Non-pigmented ciliary epithelial cell (primary cell): ENCODE results near the gene ENGASE.
"Not testable (repeated sequence)": the region's sequence is repeated elsewhere in the genome, so short reads cannot be mapped to it uniquely, and the experiment has no call there.

Experiments used
- DNase-seq: peaks from one replicate; pipeline ENCODE4 v3.0.0-alpha.2; 2010; ENCODE audit warnings: low read depth

Gene ENGASE

DNA sequence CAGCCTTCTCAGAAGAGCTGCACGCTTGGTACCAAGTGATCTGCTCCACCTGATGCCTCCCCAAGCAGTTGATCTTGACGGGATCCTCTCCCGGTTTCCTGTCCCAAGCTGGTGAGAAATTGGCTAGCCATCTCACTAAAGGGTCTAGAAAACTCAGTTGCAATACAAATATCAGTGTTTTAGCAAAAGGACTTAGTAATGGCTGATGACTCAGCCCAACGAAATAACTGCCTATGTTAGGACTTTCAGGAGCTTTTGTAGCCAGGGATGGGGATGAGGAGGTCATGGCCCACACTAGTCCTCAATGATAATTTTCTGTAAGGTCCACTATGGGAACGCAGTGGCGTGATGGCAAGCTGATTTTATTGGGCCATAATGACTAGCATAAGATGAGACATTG, 23.3 kb upstream of the ENGASE start:
- DNase-seq = no peak

DNA sequence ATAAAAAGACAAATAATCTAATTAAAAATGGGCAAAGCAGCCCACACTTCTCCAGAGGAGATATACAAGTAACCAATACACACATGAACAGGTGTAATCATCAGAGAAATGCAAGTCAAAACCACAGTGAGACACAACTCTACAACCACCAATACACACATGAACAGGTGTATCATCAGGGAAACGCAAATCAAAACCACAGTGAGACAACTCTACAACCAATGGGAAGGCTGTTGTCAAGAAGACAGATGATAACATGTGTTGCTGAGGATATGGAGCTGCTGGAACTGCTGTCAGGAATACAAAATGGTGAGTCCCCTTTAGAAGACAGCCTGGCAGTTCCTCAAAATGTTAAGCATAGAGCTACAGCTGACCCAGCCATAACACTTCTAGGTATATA, 22.5 kb upstream of the ENGASE start:
- DNase-seq = no peak

DNA sequence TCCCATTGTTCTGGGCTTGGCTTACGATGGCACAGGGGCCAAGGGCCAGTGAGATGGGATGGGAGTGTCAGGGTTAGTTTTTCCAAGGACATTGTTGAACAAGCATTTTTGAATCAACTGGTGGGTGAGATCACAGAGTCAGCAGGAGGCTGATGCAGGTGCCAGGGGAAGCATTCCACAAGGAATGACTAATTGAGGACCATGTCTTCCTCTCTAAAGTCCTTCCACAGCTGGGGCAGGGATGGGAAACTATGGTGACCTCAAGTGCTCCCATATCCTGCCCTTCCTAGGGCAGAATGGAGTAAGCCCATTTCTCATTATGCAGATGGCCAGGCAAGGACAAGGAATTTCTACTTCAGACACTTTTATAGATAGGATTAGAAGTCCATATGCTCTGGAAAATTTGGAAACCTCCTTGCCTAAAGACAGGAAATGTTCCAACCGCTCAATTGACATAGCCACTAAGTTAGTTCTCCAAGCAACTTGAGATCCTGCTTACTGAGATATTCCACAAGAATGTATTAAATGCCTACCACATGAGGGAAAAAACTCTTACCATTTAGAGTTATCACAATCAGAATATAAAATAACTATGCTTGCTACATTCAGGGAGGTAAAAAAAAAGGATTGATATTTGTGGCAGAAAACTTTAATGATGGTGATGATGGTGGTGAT, 21.2 kb upstream of the ENGASE start:
- no peak for DNase-seq

DNA sequence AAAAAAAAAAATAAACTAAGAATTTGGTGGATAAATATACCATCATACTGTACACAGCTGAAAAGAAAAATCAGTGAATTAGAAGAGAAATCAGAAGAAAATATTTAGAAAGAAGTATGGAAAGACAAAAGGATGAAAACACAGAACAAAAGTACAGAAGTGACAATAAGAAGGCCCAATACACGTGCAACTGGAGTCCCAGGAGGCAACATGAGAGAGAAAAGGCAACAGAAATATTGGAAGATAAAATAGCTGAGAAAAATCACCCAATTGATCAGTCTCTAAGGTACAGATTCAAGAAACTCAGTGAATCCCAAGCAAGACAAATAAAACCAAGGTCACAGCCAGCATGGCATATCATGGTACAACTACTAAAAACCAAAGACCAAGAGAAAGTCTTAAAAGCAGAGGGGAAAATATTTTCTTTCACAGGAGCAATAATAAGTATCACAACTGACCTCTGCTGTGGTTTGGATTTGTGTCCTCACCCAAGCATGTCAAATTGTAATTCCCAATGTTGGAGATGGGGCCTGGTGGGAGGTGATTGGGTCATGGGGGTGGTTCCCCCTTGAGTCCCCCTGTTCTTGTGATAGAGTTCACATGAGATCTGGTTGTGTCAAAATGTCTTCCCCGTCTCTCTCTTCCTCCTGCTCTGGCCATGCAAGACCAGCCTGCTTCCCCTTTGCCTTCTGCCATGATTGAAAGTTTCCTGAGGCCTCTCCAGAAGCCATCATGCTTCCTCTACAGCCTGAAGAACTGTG, 20.2 kb upstream of the ENGASE start:
- no peak for DNase-seq

DNA sequence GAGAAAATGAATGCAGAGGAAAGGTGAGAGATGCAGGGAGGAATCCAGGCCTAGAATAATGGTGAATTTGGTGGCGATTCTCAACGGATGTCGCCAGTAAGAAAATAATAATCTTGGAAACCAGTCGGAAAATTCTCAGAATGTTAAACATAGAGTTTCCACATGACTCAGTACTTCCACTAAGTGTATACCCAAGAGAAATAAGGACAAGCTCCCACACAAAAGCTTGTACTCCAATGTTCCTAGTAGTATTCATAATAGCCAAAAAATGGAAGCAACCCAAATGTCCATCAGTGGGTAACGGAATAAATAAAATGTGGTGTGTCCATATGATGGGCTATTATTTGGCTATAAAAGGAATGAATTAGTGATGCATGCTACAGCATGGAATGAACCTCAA, 19.4 kb upstream of the ENGASE start:
- DNase-seq = no peak

DNA sequence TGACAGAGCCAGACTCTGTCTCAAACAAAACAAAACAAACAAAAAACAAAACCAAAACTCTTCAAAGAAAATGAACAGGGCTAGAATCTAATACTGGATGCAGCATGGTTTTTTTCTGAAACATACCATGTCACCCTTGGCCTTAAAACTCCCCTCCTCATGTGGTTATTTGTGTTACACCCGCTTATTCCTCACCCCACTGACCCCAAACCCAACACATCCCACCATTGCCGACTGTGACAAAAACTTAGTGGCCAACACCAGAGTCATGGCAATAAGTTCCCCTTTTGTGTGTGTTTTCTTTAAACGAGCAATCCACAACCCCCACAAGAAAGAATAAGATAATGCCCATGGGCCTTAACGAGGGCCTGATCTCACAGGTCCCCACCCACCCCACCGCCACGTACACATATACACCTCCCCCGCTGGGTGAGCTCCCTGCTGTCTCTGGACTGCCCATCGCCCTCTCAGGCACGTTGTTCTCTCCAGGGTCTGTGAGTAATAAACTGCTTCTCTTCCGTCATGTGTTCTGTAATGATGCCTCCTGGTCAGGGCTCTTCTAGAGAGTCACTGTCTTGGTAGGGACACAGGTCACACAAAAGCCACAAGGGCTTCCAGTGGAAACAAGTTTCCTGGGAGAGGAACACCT, 16.8 kb upstream of the ENGASE start:
- DNase-seq = no peak

DNA sequence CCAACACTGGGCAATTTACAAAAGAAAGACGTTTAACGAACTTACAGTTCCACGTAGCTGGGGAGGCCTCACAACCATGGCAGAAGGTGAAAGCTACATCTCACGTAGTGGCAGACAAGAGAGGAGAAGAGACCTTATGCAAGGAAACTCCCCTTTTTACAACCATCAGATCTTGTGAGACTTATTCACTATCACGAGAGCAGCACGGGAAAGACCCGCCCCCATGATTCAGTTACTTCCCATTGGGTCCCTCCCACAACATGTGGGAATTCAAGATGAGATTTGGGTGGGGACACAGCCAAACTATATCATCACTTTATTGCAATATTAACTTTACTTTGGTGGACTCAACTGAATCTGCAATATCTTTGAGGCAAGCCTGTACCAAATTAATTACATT, 11.9 kb upstream of the ENGASE start:
- DNase-seq = no peak

DNA sequence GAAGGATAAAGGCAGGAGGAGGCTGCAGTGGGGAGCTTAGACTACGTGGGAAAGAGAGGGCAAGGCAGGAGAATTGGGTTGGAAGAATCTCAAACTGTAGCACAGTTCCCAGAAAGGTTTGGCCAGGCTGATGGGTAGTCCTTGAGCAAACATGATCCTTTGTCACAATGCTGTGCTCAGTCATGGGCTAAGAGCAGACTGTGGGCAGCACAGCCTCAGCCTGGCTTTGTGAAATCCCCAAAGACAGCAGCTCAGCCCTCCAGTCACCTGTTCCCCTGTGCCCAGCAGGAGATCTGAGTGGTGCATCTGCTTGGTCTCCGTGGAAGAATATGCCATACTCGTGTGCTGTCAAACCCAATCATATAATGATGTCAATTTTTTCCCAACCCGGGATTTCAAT, 10.6 kb upstream of the ENGASE start:
- DNase-seq = no peak

DNA sequence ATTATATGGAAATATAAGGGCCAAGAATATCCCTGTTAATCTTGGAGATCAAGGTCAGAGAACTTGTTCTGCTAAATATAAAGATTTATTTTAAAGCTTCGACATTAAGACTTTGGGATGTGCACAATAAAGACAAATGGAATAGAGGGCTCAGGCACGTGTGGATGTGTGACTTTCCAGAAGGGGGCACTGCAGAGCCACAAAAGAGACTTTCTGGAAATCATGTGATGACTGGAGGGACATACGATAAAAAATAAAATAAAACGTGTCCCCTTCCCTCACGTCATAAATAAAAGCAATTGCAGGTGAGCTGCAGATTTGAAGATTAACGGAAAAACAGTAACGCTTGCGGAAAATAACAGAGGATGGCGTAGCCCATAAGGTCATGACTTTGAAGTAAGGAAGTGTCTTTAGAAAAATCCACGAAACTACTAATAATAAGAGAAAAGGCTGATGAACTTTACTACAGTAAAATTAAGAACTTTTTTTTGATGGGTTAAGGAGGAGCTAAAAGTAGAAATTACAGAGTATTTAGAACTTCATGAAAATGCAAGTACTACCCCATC, 9.4 kb upstream of the ENGASE start:
- DNase-seq = no peak

DNA sequence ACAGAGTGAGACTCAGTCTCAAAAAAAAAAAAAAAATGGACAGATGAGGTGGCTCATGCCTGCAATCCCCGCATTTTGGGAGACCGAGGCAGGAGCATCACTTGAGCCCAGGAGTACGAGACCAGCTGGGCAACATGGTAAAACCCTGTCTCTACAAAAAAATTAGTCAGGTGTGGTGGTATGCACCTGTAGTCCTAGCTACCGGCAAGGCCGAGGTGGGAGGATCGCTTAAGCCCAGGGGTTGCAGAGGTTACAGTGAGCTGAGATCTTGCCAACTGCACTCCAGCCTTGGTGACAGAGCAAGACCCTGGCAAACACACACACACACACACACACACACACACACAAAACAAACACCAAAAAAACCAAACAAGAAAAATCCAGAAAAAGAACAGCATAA, 7.7 kb upstream of the ENGASE start:
- no peak for DNase-seq

DNA sequence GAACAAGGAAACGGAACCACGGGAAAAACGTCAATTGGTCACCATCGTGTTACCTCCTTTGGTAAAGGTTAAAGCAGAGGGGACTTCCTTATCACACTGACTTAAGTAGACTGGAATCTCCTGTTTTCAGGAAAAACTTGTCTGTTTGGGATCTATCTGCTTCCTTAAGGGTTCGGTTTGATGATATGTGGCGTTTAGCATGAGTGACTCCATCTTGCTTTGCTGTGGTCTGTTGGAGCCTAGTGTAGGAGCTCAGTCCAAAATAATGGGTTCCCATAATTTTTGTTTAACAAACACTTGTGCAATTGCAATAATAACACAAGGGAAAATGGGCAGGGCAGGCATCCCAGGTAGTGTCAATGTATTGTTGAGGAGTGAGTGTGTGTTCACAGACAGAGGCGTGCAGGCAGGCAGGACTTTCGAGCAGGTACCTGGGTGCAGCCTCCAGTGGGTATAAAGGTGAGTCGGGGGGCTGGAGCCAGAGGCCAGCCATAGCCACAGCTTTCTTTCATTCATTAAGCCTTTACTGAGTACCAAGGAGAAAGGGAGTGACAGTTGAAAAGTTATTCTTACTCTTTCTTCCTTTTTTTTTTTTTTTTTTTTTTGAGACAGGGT, 4.3 kb upstream of the ENGASE start:
- no peak for DNase-seq

DNA sequence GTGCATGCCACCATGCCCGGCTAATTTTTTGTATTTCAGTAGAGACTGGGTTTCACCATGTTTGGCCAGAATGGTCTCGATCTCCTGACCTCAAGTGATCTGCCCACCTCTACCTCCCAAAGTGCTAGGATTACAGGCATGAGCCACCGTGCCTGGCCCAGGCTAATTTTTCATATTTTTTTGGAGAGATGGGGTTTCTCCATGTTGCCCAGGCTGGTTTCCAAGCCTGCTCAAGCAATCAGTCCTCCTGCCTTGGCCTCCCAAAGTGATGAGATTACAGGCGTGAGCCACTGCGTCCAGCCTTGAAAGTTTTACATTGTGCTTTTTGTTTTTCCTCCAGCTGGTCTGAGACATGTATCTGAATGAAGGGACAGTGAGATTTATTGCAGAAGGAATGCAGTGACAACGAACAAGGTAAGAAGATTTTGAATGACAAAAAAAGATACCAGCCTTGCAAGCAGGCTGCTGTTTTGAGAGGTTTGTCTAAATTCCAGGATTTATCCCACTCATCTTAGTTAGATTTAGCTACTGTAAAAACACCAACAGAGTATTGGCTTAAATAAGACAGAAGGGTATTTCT, 3.4 kb upstream of the ENGASE start:
- DNase-seq = no peak

DNA sequence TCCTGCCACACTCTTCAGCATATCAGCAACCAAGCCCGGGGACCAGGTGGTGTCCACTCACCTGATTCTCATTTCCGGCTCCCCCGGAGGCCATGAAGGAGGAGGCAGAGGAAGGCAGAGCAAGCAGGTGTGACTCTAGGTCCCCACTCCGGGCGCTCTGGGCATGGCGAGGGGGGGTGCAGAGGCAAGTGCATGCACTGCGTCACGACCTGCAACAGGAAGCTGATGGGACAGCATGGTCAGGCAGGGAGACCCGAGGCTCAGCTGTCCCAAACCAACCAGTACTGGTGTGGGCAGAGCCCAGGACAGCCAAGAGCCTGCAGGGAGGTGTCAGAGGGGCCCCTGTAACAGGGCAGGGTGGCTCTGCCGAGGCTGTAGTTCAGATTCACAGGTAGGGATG, 2.1 kb upstream of the ENGASE start:
- no peak for DNase-seq

DNA sequence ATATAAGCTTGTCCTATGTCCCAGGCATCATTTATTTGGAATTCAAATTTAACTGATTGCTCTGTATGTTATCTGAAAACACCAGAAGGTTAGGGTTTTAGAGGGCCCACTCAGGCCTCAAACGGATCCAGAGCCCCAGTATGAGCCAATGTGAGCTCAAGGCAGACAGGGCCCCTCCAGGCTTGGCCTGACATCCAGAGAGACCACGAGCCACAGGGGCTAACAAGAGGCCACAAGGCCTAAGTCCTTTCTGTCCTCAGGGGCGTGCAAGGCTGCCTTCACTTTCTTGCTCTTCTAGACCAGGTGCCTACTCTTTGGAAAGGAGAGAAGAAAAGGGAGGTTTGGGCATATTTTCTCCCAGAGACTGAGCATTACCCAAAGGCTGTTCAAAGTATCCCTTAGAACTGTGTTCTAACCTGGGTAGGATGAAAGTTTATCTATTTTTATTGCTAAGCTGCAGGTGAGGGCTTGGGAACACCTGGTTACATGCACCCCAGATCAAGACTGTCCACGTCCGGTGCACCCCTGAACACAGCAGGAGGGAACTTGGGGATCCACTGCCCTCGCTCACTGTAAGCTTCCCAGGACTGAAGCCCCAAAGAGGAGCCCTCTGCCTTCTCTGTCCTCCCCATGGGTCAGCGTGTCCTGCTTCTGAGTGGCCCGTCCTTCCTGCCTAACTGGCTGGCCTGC, 1.5 kb upstream of the ENGASE start:
- no peak for DNase-seq

DNA sequence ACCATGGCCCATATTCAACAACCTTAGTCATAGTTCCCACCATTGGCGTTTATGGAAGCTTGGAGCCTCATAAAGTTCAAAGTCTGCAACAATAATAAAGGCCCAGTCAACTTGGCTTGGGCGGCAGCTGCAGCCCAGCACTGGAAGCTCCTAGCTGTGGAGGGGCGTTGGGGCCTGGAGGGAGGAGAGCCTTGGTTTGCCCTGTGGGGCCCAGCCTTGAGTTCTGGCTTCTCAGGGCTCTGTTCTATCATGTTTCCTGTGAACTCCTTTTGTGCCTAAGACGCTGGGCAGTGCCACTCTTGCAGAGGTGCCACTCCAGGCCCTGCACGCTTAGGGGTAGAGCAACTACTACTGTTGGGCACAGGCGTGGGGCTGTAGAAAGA, 927 bp upstream of the ENGASE start:
- no peak for DNase-seq

DNA sequence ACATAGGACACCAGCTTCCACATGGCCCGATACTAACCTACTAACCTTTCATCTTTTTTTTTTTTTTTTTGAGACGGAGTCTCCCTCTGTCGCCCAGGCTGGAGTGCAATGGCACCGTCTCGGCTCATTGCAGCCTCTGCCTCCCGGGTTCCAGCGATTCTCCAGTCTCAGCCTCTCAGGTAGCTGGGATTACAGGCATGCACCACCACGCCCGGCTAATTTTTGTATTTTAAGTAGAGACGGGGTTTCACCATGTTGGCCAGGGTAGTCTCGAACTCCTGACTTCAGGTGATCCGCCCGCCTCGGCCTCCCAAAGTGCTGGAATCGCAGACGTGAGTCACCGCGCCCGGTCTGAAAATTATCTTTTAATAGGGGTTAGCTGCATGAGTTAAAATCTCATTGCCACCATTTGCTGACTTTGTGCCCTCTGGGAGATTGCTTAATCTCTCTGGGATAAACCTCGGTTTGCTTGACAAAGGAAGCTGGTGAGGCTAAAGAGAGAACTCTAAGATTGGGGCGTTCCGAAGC, 439 bp upstream of the ENGASE start:
- not testable (repeated sequence) for DNase-seq

DNA sequence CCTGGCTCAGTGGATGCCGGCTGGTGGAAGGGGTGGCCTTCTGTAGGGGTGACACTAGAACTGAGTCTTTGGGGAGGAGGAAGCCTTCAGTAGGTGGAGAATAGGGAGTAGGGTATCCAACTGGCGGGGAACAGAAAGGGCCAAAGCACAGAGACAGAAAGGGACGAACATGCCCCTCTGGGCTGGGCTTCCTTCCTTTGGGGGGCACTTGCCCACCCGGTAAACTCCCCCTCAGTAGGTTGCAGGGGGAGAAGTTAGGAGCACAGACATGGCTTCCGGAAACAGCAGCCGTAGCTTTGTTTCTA, 774 bp downstream of the ENGASE start:
- no peak for DNase-seq

DNA sequence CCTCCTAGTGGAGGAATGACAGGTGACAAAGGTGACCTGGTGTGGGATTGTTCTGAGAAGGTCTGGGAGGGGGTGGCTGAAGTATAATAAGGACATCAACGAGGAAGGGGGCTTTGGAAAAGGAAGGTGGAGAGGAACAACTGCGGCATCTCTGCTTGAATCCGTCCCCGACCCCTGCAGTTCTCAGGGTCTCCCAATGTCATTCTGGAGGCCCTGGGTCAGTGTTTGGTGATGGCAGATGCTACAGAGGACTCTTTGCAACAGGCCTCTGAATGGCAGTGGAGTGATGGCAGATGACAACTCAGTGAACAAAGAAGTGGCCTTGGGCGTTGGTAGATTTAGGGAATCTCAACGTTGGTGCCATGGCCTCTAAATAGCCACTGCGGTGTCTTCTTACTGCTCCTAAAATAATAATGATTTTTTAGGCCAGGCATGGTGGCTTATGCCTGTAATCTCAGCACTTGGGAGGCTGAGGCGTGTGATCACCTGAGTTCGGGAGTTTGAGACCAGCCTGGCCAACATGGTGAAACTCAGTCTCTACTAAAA, 1.3 kb downstream of the ENGASE start:
- no peak for DNase-seq

DNA sequence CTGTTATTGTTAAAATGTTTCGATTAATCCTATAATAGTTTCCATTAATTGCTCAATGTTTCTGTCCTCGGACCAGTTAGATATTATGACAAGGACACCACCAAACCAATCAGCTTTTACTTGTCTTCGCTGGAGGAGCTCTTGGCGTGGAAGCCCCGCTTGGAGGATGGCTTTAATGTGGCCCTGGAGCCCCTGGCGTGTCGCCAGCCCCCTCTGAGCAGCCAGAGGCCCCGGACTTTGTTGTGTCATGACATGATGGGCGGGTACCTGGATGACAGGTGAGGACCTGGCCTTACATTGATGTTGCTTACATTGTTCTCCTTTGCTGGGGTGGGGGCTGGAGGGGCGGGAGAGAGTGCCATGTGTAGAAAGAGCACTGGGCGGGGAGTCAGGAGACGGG, 3.0 kb downstream of the ENGASE start:
- no peak for DNase-seq

DNA sequence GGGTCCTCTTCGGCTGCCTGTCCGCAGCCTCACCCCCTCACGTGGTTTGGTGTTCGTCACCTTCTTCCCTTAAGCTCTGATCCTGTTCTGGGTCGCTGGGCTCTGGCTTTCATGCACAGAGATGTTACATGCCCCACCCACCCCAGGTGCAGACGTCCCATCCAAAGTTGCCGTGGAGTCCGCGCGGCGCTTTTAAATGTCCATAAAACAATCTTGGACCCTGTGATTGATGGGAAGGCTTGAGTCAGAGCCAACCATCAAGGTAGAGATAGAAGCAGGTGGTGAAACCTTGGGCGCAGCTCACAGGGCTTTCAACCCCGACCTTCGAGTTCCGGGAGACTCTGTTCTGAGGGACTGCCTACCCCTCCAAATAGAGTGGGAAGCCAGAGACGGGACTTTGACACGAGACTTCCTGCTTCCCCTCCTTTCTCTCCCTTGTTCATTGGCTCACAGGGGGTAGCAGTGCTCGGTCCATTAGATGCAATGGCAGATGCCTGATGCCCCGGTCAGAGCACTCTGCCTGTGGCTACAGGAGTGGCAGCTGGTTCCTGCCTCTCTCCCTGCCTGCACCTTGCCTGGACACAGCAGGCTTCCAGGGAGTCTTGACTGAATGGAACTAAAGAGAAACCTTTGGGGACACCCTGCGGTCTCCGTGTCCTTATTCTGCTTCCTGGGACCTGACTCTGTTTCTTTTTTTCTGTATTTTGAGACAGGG, 4.0 kb downstream of the ENGASE start:
- no peak for DNase-seq
